Measurements from ENCODE around the gene MPP2.

- TF ChIP-seq, protein P1, sequence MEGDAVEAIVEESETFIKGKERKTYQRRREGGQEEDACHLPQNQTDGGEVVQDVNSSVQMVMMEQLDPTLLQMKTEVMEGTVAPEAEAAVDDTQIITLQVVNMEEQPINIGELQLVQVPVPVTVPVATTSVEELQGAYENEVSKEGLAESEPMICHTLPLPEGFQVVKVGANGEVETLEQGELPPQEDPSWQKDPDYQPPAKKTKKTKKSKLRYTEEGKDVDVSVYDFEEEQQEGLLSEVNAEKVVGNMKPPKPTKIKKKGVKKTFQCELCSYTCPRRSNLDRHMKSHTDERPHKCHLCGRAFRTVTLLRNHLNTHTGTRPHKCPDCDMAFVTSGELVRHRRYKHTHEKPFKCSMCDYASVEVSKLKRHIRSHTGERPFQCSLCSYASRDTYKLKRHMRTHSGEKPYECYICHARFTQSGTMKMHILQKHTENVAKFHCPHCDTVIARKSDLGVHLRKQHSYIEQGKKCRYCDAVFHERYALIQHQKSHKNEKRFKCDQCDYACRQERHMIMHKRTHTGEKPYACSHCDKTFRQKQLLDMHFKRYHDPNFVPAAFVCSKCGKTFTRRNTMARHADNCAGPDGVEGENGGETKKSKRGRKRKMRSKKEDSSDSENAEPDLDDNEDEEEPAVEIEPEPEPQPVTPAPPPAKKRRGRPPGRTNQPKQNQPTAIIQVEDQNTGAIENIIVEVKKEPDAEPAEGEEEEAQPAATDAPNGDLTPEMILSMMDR (IDR thresholded peaks at IDR 0.05), result no peak
- TF ChIP-seq POLR2A (IDR thresholded peaks at IDR 0.05), result no peak
These were observed 52.3 kb downstream of the MPP2 start for GRCh38 chr17:43855061-43855460.
